B cell (primary cell): ENCODE measurements around the gene DAG1.

ENCODE experiments used
- EZH2 ChIP-seq: IDR thresholded peaks from 2 replicates; pipeline ENCODE4 v1.6.1; 2012; ENCODE audit warnings: borderline replicate concordance, low read depth, mild to moderate bottlenecking, moderate library complexity, low read length; ENCODE audit not compliant: insufficient read depth, poor library complexity, severe bottlenecking
- TF ChIP-seq, protein P1 (sequence below): fragments of 200-600 bp; IDR thresholded peaks from one replicate; pipeline ENCODE4 v1.8.0; 2022; ENCODE audit warnings: antibody characterized with exemption, mild to moderate bottlenecking

DNA sequence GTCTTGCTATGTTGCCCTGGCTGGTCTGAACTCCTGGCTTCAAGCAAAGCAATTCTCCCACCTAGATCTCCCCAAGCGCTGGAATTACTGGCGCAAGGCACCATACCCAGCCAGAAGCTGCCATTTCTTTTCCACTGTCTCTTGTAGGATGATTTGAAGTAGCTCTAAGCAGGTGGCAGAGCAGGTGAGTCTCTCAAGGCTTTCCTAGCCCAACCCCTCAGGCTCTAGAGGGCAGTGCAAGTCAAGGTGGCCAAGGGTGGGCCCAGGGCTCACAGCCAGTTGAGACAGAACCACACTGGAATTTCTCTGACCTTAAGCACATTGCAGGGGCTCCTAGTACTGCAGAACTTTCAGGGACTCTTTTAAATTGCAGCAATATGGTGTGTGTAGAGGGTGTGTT, 15.6 kb upstream of the DAG1 start:
- no peak for TF ChIP-seq EZH2
- TF ChIP-seq, protein P1, sequence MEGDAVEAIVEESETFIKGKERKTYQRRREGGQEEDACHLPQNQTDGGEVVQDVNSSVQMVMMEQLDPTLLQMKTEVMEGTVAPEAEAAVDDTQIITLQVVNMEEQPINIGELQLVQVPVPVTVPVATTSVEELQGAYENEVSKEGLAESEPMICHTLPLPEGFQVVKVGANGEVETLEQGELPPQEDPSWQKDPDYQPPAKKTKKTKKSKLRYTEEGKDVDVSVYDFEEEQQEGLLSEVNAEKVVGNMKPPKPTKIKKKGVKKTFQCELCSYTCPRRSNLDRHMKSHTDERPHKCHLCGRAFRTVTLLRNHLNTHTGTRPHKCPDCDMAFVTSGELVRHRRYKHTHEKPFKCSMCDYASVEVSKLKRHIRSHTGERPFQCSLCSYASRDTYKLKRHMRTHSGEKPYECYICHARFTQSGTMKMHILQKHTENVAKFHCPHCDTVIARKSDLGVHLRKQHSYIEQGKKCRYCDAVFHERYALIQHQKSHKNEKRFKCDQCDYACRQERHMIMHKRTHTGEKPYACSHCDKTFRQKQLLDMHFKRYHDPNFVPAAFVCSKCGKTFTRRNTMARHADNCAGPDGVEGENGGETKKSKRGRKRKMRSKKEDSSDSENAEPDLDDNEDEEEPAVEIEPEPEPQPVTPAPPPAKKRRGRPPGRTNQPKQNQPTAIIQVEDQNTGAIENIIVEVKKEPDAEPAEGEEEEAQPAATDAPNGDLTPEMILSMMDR, result no peak
